Measurements from ENCODE around the gene FBXO44.
"Not testable (repeated sequence)": the region's sequence is repeated elsewhere in the genome, so short reads cannot be mapped to it uniquely, and the experiment has no call there.

FBXO44 gene, protein sequence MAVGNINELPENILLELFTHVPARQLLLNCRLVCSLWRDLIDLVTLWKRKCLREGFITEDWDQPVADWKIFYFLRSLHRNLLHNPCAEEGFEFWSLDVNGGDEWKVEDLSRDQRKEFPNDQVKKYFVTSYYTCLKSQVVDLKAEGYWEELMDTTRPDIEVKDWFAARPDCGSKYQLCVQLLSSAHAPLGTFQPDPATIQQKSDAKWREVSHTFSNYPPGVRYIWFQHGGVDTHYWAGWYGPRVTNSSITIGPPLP

DNA sequence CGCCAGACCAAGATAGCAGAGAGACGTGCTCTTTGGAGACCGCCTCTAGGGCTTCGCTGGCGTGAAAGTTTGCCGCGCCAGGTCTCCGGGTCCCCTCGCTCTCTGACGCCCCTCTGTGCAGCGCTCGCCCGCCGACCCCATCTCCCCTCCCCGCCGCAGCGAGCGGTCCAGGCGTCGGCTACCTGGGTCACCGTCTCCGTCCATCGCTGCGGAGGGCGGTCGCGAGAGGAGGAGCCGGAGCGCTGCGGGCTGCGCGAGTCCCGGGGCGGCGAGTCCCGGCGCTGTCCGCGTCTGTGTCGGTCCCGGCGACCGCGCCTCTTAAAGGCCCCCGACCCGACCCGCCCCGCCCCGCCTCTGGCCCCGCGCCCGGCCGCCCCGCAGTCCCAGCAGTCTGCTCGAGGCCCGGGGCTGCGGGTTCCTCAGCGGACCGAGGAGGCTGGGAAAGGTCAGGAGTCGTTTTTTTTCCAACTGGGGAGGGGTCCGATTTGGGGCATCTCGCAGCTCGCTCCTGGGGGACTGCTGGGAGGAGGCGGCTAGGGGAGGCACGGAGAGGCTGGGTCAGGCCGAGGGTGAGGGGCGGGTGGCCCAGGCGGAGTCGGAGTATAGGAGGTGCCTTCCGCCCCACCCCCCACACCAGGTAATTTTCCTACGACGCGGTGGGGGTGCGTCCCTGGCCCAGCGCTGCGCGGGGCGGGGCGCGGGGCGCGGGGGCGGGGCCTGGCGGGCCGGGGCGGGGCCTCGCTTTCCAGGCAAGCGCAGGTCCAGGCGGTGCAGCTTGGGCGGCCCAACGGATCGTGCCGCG, at the start of gene FBXO44, which contains the start of gene FBXO2:
TSS of gene FBXO44 (plus strand) at position 741 of the 802 bp plus-strand sequence. CDS start 959 bp downstream, outside the sequence.
TSS of gene FBXO2 (minus strand) at position 293 of the 802 bp plus-strand sequence. CDS start at position 204, 89 bp downstream.
- peak; percentile 8 for DNase-seq

GRCh38 chr1:11606775-11607174, 47.9 kb upstream of the FBXO44 start:
- no peak for DNase-seq

- not testable (repeated sequence) for DNase-seq
Measured at GRCh38 chr1:11608596-11609130, 46.0 kb upstream of the FBXO44 start.

DNA sequence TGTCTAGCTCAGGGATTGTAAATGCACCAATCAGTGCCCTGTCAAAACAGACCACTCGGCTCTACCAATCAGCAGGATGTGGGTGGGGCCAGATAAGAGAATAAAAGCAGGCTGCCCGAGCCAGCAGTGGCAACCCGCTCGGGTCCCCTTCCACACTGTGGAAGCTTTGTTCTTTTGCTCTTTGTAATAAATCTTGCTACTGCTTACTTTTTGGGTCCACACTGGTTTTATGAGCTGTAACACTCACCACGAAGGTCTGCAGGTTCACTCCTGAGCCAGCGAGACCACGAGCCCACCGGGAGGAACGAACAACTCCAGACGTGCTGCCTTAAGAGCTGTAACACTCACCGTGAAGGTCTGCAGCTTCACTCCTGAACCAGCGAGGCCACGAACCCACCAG, 45.3 kb upstream of the FBXO44 start:
- DNase-seq = not testable (repeated sequence)

DNA sequence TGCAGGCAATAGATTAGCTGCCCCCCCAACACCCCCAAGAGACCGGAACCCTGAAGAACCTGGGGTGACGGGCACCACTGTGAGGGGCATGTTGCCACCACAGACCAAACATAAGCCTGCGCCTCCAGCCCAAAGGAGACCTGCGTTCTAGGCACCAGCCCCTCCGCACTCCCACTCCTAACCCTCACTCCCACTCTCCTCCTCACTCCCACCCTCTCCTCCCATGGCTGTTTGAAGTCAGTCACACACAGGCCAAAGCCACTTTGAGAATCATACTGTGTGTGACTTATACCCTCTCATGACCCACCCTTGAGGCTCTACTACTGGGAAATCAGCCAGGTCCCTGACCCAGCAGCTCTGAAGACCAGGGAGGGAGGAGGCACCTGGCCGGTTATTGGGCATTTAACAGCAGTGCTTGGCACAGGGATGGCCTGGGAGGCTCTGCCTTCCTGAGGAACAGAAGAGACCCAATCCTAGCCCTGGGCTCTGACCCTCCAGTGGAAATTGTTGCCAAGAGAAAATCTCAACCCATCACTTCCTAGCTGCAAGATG, 44.0 kb upstream of the FBXO44 start:
- no peak for DNase-seq

GRCh38 chr1:11611638-11612327, 42.9 kb upstream of the FBXO44 start:
- no peak for DNase-seq

DNA sequence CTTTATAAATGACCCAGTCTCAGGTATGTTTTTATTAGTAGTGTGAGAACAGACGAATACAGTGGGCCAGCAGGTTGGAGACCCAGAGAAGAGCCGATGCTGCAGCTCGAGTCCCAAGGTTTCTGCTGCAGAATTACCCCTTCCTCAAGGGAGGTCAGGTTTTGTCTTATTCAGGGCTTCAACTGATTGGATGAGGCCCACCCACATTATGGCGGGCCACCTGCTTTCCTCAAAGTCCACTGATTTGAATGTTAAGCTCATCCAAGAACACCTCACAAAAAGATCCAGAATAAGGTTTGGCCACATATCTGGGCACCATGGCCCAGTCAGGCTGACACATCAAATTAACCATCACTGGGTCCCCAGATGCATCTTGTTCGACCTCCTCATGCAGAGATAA, 41.3 kb upstream of the FBXO44 start:
- DNase-seq = no peak

DNA sequence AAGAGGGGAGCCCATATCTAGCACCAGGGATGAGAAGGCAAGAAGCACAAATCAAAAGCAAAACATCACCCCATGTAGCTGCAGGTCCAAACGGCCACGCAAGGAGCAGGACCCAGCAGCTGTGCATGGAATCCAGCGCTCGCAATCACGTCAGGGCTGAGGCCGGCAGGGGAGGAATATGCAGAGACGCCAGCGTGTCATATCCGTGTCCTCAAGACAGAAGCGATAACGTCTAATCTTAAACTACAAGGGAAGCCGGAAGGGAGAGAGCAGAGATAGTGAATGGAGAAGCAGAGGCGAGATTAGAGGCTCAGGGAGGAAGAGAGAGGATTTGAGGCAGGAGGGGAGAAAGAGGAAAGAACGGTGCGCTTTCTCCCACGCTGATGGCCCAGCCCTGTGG, 39.6 kb upstream of the FBXO44 start:
- DNase-seq = no peak

DNA sequence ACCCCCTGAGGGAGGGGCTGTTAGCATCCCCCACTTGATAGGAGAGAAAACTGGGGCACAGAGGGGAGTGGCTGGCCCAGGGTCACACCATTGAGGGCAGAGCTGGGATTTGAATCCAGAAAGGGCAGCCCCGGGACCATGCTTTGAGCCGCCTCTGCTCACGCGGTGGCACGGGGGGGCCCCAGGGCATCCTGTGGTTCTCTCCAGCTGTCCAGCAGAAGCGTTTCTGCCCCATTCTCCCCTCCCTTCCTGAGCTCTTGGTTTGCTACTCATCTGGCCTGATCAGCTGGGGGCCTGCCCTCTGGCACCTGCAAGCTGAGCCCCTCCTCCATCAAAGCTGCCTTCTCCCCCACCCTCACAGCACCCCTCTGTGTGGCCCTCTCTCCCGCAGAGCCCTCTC, 37.9 kb upstream of the FBXO44 start:
- no peak for DNase-seq

DNA sequence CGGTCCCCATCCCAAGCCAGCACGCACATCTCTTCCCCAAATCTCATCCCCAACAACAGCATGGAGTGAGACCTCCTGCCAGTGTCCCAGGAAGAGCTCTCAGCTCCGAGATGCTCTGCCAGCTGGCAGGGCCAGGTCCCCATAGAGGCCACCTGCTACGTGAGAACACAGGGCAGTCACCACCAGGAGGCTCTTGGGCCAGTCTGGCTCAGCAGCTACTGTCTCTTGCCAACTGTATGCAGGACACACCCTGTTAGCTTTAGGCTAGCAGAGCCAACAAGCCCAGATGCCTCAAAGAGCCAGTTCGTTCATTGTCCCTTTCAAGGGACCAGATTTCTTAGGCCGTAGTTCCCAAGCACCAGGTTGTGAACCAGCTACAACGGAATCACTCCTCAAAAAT, 37.4 kb upstream of the FBXO44 start:
- DNase-seq = no peak

GRCh38 chr1:11617741-11618140, 36.9 kb upstream of the FBXO44 start:
- DNase-seq = no peak

GRCh38 chr1:11620405-11620804, 34.3 kb upstream of the FBXO44 start:
- no peak for DNase-seq

- no peak for DNase-seq
Measured at GRCh38 chr1:11620924-11621323, 33.8 kb upstream of the FBXO44 start.

GRCh38 chr1:11622398-11622797, 32.3 kb upstream of the FBXO44 start:
- DNase-seq = no peak

DNA sequence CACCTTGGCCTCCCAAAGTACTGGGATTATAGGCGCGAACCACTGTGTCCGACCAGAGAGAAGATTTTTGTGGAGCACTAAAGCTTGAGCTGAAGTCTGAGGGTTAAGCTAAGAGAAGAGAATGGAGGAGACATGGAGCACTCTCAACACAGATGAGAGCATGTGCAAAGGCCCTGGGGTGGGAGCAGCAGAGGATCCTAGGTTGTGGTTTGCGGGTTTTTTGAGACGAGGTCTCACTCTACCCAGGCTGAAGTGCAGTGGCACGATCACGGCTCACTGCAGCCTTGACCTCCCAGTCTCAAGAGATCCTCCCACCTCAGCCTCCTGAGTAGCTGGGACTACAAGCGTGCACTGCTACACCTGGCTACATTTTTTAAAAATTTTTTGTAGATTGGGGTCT, 31.0 kb upstream of the FBXO44 start:
- DNase-seq = no peak

DNA sequence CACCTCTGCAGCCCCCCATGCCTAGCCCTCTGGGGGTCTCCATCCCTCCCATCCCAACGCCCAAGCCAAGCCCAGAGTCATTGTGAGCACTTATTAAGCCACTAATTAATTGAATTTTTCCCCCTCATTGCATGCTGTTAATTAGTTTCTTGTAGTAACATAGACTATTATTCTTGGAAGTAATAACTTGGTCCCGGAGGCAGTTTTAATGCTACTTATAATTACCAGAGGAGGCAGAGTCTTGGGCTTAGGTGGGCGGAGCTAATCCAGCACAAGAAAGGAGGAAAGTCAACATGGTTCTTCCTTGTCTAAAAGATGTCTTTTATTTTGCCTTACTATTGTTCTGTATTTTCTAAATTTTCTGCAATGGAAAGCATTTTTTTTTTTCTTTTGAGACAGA, 28.1 kb upstream of the FBXO44 start:
- DNase-seq = no peak

DNA sequence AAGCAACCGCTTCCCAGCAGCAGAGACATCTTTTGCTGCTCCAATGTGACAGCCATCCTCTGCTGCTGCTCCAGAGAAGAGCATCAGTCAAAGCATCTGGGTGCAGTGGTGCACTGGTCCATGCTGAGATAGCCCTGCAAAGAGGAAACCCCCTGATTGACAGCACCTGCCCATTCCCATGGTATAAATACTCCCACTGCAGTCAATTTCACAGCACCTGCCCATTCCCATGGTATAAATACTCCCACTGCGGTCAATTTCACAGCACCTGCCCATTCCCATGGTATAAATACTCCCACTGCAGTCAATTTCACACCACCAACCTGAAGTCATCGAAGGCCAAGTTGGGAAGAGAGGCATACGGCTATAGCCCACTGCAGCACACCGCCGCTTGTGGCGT, 25.9 kb upstream of the FBXO44 start:
- no peak for DNase-seq

DNA sequence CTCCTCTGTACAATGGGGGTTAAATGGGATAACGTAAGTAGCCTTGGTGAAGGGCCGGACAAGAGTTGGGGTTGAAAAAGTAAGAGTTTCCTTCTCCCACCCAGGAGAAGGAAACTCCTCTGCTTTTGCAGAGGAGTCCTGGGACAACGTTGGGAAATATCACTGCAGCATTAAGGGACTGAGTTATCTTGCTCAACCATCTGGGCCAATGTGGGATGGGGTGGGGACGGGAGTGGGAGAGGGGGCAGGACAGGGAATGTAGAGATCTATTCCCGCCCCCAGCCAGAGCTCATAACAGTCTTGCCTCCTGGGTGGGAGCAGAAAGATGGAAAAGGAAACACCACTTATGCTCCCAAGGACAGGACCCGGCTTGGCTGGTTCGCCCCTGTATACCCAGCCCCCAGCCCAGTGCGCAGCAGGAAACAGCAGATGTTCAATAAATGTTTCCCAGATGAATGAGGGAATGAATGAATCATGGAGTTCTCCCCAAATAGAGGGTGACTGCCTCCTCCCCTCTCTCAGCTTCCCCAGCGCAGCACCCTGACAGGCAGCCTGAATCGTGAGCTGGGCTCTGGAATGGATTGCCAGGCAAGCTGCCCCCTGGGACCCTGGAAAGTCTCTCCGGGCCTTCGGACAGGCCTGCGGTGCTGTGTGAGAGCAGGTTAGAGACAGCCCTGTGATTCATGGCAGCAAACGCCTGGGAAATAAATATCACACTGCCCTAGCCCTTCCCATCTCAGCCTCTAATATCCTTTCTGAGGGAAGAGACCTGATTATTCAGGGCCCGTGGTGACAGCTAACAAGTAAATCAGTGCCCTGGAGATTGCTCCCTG, 25.3 kb upstream of the FBXO44 start:
- DNase-seq = no peak

GRCh38 chr1:11634365-11635192, 20.1 kb upstream of the FBXO44 start:
- DNase-seq = no peak

DNA sequence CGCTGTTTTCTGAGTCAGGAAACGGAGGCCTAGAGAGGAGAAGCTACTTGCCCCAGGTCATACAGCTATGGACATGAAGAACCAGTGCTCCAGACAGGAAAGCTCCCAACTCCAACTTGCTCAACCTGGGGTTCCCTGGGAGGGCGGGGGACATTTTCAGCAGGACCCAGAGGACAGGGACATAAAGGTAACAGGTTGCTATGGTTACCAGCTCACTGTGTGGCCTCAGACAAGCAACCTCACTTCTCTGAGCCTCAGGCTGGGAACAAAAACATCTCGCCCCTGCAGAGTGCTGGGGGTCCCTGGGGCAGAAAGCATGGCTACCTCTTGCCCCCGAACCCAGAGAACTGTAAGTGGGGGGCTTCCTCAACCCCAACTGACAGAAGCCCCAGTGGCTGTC, 16.6 kb upstream of the FBXO44 start:
- no peak for DNase-seq

DNA sequence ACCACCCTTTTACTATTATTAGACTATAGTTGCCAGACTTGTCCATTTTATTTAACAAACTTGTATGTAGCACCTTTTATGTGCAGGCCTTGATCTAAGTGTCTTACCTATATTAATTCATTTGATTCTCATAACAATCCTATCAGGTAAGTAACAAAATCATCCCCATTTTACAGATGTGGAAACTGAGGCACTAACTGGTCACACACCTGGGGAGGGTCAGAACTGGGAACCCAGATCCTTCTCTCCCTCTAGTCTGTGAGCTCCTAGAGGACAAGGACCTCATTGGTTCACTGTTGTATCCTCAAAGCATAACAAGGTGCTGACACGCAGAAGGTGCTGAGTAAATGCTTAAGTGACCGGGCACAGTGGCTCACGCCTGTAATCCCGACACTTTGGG, 15.3 kb upstream of the FBXO44 start:
- DNase-seq = no peak

Data from kidney glomerular epithelial cell (primary cell).